ENCODE measurements around the gene TNIP3.

TNIP3 gene

DNA sequence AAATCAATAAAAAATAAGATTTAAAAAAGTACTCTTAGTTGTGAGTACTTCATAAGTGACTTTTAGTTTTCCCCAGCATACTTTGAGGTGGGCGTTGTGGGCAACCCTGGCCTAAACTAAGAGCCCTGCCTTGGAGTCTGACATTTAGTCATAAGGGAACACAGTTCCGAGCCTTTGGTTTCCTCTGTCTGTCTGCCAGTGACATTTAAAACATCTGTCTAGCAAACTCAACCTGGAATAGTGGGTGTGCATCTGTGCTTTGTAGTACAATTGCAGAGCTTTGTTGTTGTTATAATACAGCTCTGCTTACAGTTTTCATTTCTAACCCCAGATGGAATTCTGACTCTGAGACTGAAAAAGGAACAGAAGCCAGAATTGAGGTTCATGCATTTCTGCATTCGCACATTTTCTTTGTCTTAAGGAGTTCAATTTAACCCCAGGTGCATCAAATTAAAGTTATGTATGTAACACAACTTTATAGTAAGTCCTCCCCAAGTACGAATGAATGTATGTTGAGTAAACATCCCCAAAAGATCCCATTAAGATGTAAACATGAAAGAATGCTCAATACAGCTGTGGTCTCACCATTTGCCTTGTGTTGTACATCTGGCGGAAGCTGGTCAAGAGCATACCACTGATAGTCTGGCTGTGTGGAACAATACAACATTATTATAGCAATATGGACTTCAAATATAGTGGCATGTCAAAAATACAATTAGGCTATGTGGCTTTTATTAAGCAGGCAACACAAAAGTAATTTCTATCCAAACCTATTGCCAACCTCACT, 25.9 kb downstream of the TNIP3 start:
- no peak for DNase-seq

DNA sequence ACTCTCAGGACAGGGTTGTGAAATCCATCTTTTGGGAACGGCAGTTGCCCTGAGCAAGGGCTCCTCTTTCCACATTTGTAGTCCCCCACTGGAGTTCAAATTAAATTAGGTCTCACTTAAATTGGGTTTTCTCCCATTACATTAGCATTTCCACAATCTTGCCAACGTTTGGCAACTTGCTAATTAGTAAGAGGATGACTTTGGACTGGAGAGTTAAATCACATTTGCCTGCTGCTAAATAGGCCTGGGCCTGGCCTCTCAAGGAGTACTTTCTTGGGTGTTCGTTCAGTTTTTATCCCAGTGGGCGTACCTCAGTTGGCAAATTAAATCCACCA, 33.8 kb downstream of the TNIP3 start:
- no peak for DNase-seq

DNA sequence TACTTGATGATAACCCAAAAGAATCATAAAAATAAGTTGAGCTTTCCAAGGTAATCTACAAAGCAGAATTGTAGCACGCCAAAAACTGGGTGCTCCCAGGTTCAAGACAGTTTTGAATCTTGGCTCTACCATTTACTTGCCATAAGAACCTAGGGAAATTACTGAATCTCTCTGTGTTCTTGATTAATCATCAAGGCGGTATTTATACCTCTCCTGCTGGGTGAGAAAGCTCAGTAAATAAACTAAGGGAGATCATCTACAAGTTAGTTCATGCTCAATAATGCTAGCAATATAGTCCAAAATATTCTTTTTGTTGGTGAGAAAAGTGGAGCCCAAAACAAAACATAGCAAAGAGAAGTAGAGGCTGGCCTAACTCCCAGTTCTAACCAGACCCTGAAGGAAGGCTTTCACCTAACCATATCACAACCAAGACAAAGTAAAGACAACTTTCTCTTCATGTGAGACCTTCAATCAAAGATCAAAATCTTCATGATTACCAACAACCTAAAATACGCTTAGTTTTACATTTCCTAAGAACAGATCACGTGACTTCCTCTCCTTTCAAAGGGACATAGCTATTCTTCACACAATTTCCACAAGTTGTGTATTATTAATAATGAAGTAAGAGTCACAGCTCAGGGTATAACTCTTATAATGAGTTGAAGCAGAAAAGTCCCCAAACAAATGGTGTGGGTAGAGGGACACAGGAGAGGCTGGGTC, 34.4 kb downstream of the TNIP3 start:
- DNase-seq = no peak

DNA sequence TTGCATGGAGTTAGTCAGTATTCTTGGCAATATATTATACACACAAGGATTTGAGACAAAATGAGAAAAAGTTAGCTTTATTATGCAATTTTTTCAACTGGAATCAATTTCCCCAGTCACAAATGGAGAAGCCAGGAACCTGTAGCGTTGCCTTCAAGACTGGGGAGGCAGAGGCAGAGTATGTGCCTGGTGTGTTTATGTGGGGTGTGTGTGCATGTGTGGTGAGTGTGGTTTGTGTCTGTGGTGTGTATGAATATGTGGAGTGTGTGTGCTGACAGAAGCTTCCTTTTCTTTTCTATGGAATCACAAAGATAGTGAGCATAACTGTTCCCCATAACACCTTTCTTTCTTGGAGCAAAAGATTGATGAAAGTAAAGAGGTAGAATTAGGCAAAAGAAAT, 37.0 kb downstream of the TNIP3 start:
- DNase-seq = no peak

DNA sequence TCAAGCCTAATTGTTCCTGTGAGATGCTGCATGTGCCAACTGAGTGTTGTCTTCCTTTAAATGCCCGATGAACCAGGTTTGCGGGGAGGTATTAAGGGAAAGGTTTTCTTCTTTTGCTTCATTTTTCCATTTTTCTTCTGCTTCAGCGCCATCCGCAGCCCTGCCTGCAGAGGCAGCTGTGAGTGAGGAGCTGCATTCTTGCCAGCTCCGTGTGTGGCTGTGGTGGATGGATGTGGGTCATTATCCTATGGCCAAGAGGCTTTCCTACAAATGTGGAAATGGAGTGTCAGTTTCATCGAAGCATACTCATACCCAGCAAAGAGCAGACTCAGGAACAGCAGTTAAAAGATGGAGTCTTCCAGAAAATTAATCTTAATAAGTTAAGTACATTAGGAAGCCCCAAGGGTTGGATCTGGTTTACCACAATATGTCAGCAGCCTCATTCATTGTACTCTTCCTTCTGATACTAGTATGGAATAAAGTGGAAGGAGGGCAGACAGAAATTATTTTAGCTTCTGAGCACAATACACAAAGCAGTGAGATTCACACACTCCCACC, 37.6 kb downstream of the TNIP3 start:
- no peak for DNase-seq

DNA sequence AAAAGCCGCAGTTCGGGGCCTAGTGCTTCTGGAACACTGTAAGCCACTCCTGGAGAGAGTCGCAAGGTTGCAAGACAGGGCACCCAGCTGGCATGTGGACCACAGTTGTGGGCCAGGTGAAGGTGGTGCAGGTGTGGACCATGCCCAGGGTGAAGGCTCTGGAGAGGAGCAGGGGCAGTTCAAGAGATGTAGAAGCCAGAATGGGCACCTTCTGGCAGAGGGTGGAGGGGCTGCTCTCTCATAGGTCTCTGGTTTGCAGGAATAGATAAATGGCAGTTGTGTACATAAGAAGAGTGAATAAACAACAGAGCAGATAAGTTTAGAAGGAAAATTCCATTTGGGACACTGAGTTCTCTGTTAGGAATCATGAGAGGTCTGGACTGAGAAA, 38.6 kb downstream of the TNIP3 start:
- no peak for DNase-seq

DNA sequence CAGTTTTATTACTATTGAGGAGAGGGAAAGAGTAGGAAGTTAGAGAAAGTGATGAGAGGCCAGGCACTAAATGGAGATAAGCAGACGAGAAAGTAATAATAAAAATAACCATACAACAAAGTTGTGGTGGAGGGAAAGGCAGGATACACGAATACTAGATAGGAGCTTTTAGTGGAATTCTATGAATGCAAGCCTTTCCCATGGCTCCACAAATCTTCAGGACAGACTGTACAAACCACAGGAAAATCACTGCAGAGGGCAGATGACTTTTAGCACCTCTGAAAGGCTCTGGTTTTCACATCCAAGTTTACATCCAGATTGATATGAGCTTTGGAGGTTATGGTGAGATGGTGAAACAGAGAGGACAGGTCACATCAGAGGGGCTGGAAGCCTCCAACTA, 41.5 kb downstream of the TNIP3 start:
- no peak for DNase-seq

DNA sequence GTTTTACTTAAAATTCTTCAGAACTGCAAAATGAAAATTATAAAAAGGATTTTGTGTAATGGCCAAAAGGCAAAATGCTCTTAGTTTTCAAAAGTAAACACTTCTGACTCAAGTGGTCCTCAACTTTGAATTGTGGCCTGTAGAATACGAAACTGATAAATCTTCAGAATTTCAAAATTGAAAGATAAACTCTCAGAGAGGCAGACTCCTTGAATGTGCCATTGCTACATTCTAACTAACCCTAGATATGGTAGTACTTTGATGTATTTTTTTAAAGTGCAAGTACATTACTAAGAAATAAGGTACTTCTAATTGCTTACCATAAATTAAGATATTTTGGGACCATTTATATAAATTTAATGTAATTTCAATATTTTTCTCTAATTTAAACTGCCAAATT, 44.4 kb downstream of the TNIP3 start:
- no peak for DNase-seq

DNA sequence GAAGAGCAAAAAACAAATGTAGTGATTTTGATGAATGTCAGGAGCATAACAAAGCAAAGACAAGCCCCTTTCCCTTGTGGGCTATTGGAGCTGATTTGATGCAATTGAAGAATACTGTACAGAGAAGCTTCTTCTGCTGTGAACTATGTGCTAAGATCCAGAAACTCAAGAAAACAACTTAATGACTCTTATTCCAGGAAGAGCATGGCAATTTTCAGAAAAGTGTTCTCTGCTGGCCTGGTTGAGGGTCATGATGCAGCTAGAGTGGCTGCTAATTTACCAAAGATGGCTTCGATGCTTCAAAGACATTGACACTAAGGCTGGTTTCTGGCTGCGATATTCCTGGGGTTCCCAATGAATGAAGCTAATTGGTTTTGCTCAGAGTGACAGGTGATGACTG, 45.8 kb downstream of the TNIP3 start:
- DNase-seq = no peak

DNA sequence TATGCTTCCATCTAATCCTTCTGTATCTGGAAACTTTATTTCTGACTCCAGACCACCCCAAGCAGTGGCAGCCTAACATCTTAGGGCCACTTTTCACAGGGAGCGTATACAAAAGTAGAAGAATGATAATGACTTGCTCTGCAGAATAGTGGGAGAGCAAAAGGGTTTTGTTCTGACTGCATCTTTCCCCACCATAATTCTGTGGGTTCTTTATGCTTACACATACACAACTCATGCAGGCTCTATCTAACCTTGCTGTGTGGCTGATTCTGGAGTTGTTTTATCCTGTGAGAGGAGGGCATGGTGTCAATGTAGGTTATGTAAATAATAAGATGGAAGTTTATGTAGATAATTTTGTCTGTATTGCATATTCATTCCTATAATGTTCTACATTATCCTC, 49.4 kb downstream of the TNIP3 start:
- no peak for DNase-seq

DNA sequence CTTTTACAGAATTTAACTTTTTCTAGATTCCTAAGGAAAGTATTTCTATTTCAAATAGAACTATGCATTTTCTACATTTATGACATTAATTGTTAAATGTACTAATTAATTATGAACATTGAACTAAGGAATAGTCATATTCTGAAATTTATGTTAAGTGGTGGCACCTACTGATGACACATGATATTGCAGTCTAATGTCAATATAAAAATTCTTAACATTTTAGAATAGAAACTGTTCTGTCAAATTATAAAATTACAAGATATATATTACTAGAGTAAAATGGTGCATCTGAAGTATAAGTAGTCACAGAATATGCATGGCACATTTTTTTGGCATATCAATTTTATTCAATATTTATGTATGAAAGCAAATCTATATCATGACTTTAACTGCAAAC, 51.6 kb downstream of the TNIP3 start:
- no peak for DNase-seq

DNA sequence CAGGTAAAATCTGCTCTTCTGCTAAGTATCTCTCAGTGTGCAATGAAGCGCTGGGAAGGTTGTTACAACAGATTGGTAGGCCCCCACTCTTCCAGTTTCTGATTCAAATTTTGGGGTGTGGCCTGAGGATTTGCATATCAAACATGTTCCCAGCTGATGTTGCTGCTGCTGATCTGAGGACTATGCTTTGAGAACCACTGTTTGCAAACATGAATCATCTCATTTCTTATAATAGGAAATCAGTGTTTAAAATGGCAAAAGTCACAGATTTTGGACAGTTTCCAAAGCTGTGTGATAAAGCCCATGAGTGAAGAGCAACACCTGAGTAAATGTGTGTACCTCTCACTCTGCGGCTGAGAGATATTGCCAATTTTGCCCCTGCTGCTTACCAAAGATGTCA, 55.6 kb downstream of the TNIP3 start:
- DNase-seq = peak; percentile 18

DNA sequence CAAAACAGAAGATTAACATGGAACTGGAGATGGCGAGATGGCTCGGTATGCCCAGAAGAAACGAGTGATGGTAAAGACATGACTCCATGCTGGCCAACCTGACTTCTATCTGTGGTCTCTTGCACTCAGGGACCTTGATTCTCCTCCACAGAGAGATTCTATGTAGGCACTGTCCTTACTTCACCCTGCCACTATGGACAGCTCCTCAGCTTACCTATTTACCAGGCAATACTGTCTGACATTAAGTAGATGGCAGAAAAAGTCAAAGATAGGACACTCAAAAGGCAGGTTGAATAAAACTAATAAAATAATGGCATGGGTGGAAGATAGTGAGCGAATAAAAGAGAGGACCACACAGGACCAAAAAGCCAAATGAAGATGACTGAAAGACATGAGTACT, 56.6 kb downstream of the TNIP3 start:
- DNase-seq = no peak

DNA sequence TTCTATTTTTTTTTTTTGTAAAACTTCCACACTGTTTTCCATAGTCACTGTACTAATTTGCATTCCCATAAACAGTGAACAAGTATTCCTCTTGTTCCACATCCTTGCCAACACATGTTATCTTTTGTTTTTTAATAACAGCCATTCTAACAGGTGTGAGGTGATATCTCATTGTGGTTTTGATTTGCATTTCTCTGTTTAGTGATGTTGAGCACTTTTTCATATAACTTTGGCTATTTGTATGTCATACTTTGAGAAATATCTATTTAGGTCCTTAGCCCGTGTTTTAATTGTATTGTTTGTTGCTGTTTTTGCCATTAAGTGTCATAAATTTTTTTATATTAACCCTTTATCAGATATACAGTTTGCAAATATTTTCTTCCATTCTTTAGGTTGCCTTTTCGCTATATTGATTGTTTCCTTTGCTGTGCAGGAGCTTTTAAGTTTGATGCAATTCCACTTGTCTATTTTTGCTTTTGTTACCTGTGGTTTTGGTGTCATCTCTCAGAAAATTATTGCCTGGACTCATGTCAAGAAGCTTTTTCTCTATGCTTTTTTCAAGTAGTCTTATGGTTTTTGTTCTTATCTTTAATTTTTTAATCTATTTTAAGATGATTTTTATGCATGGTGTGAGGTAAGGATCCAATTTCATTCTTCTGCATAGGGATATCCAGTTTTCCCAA, 63.9 kb downstream of the TNIP3 start:
- no peak for DNase-seq

DNA sequence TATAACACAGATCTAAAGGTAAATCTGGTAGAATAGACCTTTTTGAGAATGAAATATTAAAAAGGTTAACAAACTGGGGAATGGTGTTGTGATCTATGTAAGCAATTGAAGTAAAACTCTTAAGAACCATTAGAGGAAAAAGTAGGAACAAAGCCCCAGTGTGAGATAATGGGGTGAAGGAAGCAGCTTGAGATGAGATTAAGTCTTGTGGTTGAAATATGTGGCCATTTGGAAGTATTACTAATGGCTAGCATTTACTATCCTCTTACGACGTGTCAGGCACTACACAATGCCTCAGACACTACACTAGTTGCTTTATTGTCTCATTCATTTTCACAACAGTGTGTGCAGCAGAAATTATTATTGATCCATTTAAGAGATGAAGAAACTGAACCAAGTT, 65.9 kb downstream of the TNIP3 start:
- no peak for DNase-seq

DNA sequence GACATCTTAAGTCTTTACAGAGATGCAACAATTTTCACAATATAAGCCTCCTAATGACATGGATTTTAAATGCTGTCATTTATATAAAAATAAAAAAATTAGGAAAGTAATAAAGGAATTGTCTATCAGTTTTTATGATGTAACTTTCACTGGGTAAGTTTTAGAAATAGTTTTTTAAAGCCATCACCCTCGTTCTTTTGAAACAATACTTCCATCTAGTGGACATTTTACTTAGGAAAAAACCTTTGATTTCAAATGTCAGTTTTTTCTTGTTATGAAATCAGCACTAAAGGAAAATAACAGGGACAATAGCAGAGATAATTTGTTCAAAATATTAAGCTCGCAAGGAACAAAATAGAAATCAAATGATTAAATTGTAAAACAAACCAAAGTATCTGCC, 67.5 kb downstream of the TNIP3 start:
- no peak for DNase-seq

DNA sequence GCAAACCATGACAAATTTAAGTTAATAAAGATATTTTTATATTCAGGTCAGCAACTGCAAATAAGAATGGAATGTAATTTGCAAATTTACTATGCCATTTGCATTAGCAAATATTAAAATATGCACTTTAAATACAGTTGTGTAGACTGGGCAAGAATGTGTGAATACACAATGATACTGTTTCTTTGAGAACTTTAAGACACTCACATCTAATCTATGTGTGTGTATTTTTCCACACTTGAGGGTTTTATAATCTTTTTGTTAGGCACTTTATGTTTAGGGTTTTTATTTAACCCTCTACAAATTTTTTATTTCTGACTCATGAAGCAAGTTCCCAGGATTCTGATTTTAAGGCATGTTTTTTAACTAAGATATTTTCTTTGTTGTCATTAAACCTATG, 67.9 kb downstream of the TNIP3 start:
- no peak for DNase-seq

DNA sequence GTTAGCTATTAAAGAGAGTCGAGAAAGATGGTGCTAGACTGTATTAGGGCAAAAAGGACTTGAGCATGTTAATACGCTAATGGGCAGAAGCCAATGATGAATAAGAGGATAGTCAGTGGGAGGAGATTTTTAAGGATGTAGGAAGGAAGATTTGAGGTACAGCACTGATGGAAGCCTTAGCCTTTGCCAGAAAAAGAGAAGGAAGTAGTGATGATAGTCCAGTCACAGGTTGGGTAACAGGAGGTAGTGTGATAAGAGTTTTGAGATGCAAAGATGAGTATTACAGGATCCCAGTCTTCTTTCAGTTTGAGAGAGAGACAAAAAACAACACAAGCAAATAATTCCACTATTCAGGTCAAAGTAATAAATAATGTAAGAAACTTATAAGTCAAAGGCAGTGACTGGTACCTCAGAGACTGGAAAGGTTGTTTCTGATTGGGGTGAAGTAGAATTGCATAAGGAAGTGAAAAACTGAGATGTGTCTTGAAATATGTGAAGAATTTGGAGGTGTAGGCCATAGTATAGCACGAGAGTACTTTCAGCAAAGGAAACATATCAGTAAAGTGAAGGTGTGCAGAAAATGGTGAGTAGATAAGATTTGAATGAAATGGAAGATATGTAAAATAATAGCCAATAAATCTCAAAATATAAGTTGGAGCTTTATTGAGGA, 69.7 kb downstream of the TNIP3 start:
- no peak for DNase-seq

DNA sequence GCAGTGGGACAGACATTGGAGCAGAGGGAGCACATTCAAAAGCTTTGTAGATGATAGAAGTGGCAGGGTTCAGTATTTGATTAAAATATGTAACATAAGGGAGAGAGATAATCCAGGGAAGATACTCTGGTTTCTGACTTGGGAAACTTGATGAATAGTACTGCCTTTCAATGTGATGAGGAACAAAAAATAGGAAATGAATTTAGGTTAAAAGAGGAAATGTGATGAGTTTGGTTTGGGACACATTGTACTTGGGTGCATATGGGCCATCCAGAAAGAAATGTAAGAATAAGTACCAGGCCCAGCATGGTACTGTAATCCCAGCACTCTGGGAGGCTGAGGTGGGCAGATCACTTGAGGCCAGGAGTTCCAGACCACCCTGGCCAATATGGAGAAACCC, 70.9 kb downstream of the TNIP3 start:
- DNase-seq = no peak

DNA sequence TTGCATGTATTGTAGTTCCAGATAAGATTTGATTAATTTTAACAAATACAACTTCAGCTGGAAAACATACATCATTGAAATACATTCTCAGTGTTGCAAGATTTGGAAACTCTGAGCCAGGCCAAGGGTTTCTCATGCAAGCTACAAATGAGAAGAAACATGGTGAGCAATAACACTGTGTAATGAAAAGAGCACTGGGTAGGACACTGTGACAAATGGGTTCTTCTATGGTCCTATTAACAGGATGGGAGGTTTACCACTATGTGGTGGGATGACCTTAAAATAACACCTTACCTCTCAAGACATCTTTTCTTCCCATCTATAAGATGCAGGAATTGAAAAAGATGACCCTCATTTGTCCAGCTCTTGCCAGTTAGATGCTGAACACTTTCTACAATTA, 72.2 kb downstream of the TNIP3 start:
- no peak for DNase-seq

DNA sequence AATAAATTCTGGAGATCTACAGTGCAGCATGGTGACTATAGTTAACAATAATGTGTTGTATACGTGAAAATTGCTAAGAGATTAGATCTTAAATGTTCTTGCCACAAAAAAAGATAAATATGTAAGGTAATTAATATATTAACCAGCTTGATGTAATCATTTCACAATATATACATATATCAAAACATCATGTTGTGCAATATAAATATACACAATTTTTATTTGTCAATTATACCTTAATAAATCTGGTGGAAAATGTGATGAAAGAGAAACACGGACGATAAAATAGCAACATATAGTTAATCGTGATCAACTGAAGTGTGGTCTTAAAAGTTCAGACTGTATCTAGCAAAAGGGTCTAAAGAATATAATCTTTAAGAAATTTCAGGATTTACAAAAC, 75.3 kb downstream of the TNIP3 start:
- no peak for DNase-seq

Measured in NCI-H2029 treated with DMSO at 0.1 percent for 48 hours (cell line).